ENCODE data around the gene PSD4.

Gene PSD4

GRCh38 chr2:113240915-113241911 lies 67.4 kb downstream of the PSD4 start:
- H3K4me2 ChIP-seq (ENCODE audit: low read depth, low read length), result no peak overlapping the region
- peaks cover 14% of the 10 kb centered on the region for H3K79me2 ChIP-seq (ENCODE audit: low read length)
- no peak for TF ChIP-seq CTCF (IDR thresholded peaks at IDR 0.05; ENCODE audit: low read length)
- no peak for TF ChIP-seq EZH2phosphoT487 (IDR thresholded peaks at IDR 0.05; ENCODE audit: low read length)
- TF ChIP-seq EZH2 (optimal IDR thresholded peaks at IDR 0.05; ENCODE audit: low read depth, low read length), result no peak
- no peak for DNase-seq
- no peaks in the 10 kb centered on the region for H3K4me1 ChIP-seq (ENCODE audit: low read length)
- H3K9me2 ChIP-seq (replicated peaks; ENCODE audit: insufficient read depth, low read length), result no peaks in the 10 kb centered on the region
- no peak overlapping the region for H3K9ac ChIP-seq (ENCODE audit: low read length)
- H2AFZ ChIP-seq (ENCODE audit: low read length), result no peak overlapping the region
- no peaks in the 10 kb centered on the region for H3K27me3 ChIP-seq (replicated peaks; ENCODE audit: insufficient read depth, low read length)
- no peaks in the 10 kb centered on the region for H4K20me1 ChIP-seq (ENCODE audit: insufficient read depth, low read length)
- H3F3A ChIP-seq (ENCODE audit: insufficient read depth, low read length), result no peaks in the 10 kb centered on the region
- H3K36me3 ChIP-seq (replicated peaks; ENCODE audit: insufficient read depth, low read length), result no peaks in the 10 kb centered on the region
- H3K4me3 ChIP-seq (ENCODE audit: low read length), result no peak overlapping the region
- H3K27ac ChIP-seq (ENCODE audit: low read length), result no peak overlapping the region
- no peaks in the 10 kb centered on the region for H3K9me3 ChIP-seq (replicated peaks; ENCODE audit: insufficient read depth, low read length)

- Histone ChIP-seq H3K79me2 (ENCODE audit: low read length) (peaks cover 3% of the 10 kb centered on the region; the same call in 1 of the 2 replicates), H3K9me2 (replicated peaks; ENCODE audit: insufficient read depth, low read length) (no peaks in the 10 kb centered on the region), H3K27ac (ENCODE audit: low read length) (no peak overlapping the region), H3K9ac (ENCODE audit: low read length) (no peak overlapping the region), H3K36me3 (replicated peaks; ENCODE audit: insufficient read depth, low read length) (no peaks in the 10 kb centered on the region), H4K20me1 (ENCODE audit: insufficient read depth, low read length) (no peaks in the 10 kb centered on the region), H3K27me3 (replicated peaks; ENCODE audit: insufficient read depth, low read length) (no peaks in the 10 kb centered on the region), H3K9me3 (replicated peaks; ENCODE audit: insufficient read depth, low read length) (no peaks in the 10 kb centered on the region), H3K4me2 (ENCODE audit: low read depth, low read length) (no peak overlapping the region), H3K4me1 (ENCODE audit: low read length) (no peaks in the 10 kb centered on the region), H3K4me3 (ENCODE audit: low read length) (no peak overlapping the region), H3F3A (ENCODE audit: insufficient read depth, low read length) (no peaks in the 10 kb centered on the region), H2AFZ (ENCODE audit: low read length) (no peak overlapping the region)
- no peak for TF ChIP-seq EZH2 (optimal IDR thresholded peaks at IDR 0.05; ENCODE audit: low read depth, low read length)
- no peak for TF ChIP-seq CTCF (IDR thresholded peaks at IDR 0.05; ENCODE audit: low read length)
- TF ChIP-seq EZH2phosphoT487 (IDR thresholded peaks at IDR 0.05; ENCODE audit: low read length), result no peak
- DNase-seq, result no peak
Observed at GRCh38 chr2:113242327-113242726, 68.6 kb downstream of the PSD4 start.

GRCh38 chr2:113245276-113245711 lies 71.5 kb downstream of the PSD4 start:
- no peaks in the 10 kb centered on the region for H4K20me1 ChIP-seq (ENCODE audit: insufficient read depth, low read length)
- H3K9ac ChIP-seq (ENCODE audit: low read length), result no peak overlapping the region
- no peak for TF ChIP-seq EZH2 (optimal IDR thresholded peaks at IDR 0.05; ENCODE audit: low read depth, low read length)
- no peak for TF ChIP-seq CTCF (IDR thresholded peaks at IDR 0.05; ENCODE audit: low read length)
- no peak for TF ChIP-seq EZH2phosphoT487 (IDR thresholded peaks at IDR 0.05; ENCODE audit: low read length)
- H3K79me2 ChIP-seq (ENCODE audit: low read length), result no peaks in the 10 kb centered on the region
- H3K27ac ChIP-seq (ENCODE audit: low read length), result no peak overlapping the region
- no peaks in the 10 kb centered on the region for H3K27me3 ChIP-seq (replicated peaks; ENCODE audit: insufficient read depth, low read length)
- no peaks in the 10 kb centered on the region for H3K36me3 ChIP-seq (replicated peaks; ENCODE audit: insufficient read depth, low read length)
- no peak overlapping the region for H3K4me3 ChIP-seq (ENCODE audit: low read length)
- no peaks in the 10 kb centered on the region for H3K4me1 ChIP-seq (ENCODE audit: low read length)
- DNase-seq, result no peak
- no peak overlapping the region for H2AFZ ChIP-seq (ENCODE audit: low read length)
- H3K4me2 ChIP-seq (ENCODE audit: low read depth, low read length), result no peak overlapping the region
- no peaks in the 10 kb centered on the region for H3K9me3 ChIP-seq (replicated peaks; ENCODE audit: insufficient read depth, low read length)
- H3K9me2 ChIP-seq (replicated peaks; ENCODE audit: insufficient read depth, low read length), result no peaks in the 10 kb centered on the region
- H3F3A ChIP-seq (ENCODE audit: insufficient read depth, low read length), result no peaks in the 10 kb centered on the region
